AG04450 (cell line): ENCODE data around the gene FOXB2. TPM values are rescaled to one million over a fixed set of nuclear protein-coding genes. Genes with fewer than 3 reads are reported as not detected.

ENCODE experiments used
- CTCF ChIA-PET: fragments of 300-600, 350-600 bp; formaldehyde crosslinking; extraction: SDS; loops from one replicate; lab custom pipeline; 2022; ENCODE audit warnings: antibody characterized with exemption, inconsistent platforms; lab: Charles Lee
- POLR2A ChIA-PET: fragments of 350-600 bp; formaldehyde crosslinking; extraction: SDS; loops from one replicate; lab custom pipeline; 2021; ENCODE audit warnings: antibody characterized with exemption, inconsistent platforms; lab: Yijun Ruan, JAX
- DNase-seq: peaks from one replicate; pipeline ENCODE4 v3.0.0-alpha.2; 2011; ENCODE audit warnings: low read depth, low spot score
- H3K27ac ChIP-seq: one replicate; pipeline ENCODE4 v1.5.1; 2012; ENCODE audit warnings: low read depth, low read length, control low read depth
- H3K27me3 ChIP-seq: one replicate; pipeline ENCODE4 v1.6.0; 2012; ENCODE audit warnings: low read length; ENCODE audit not compliant: control insufficient read depth, insufficient read depth
- H3K4me3 ChIP-seq: 2 replicates; pipeline ENCODE4 v1.5.1; 2011; ENCODE audit warnings: mild to moderate bottlenecking, low read depth, low read length, control low read depth
- H3K9me3 ChIP-seq: 2 replicates; pipeline ENCODE4 v1.5.1; 2012; ENCODE audit warnings: low read length; ENCODE audit not compliant: control insufficient read depth, insufficient read depth
- CTCF ChIP-seq: IDR thresholded peaks from 2 replicates; pipeline ENCODE4 v1.5.1; 2011; ENCODE audit warnings: low read depth, low read length, control low read depth, inconsistent platforms
- polyA plus RNA-seq: library from polyadenylated mRNA; depleted of rRNA; stranded (reverse); fragments of >200 nt; gene quantifications from 2 replicates; pipeline ENCODE4 v1.2.3, GENCODE V29; 2011

The FOXB2 gene
- polyA plus RNA-seq, 1 experiment: not detected

DNA sequence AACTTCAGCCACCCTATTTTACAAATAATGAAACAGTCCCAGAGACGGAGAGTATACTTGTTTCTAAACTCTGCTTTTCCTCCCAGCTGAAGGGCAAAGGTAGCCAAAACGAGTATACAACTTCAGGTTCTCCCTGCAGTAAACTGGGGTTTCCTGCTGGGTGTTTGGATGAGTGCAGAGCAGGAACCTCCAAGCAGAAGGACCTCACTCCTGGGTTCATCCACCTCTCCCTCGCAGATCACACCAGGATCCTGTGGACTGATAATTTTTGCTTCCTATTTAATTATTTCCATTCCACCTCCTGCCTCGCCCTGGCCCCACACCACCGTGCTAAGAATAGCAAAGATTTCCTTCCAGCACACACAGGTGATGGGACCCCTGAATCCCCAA lies 2.0 kb upstream of the FOXB2 start:
- peaks cover 12% of the 10 kb centered on the region; the same call in 1 of the 2 replicates for H3K9me3 ChIP-seq
- POLR2A ChIA-PET: no interaction called here
- CTCF ChIA-PET: interaction anchor here (1.0 kb wide), 1 partner anchor 8 kb away, joined by 3 read pairs; no protein-coding TSS in a partner anchor
- no peak overlapping the region for H3K4me3 ChIP-seq
- TF ChIP-seq CTCF: no peak
- DNase-seq: no peak
- peaks cover 92% of the 10 kb centered on the region for H3K27me3 ChIP-seq
- H3K27ac ChIP-seq: no peak overlapping the region

DNA sequence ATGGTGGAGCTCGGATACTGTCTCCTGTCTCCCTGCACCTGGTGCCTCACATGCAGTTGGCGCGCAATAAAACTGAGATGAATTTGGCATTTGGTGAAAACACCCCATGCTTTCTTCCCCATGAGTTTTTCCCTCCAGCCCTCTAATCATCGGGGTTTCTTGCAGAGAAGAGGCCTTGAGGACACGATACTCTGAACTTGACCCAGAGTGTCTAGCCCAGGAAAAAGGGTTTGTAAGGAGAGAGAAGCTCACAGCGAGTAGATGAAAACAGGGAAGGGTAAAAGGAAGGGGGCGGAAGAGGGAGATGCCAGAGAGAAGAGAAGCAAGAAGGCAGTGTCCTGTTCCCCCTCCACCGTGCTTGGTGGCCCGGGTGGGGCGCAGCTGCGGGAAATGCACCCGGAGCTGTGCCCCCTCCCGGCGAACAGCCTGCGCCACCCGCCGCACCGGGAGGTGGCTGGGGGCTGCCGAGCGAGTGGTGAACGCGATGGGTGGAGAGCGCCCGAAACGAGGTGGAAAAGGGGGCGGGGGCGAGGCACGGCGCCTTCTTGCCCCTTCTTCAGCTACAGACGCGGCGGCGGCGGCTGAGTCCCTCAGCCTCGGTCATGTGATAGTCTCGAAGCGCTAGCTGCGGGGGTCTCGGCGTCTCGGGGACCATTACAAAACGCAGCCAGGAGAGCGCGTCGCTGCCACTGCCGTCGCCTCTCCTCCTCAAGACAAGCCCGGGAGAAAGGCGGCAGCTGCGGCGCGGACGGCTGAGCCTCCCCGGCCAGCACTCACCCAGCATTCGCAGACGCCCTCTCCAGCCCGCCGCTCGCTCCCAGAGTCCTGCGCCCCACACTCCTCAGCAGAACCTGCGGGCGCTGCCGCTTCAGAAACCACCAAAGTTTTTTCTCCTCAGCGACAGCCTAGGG lies 1.1 kb upstream of the FOXB2 start:
- no peak for TF ChIP-seq CTCF
- H3K27ac ChIP-seq: no peak overlapping the region
- DNase-seq: no peak
- ChIA-PET CTCF (no interaction called here), POLR2A (no interaction called here)
- H3K9me3 ChIP-seq: peaks cover 18% of the 10 kb centered on the region; the same call in 1 of the 2 replicates
- H3K4me3 ChIP-seq: no peak overlapping the region
- peaks cover 93% of the 10 kb centered on the region for H3K27me3 ChIP-seq

- no peak for DNase-seq
- ChIA-PET POLR2A (no interaction called here), CTCF (no interaction called here)
- Histone ChIP-seq H3K27me3 (peaks cover 93% of the 10 kb centered on the region), H3K4me3 (no peak overlapping the region), H3K9me3 (peaks cover 22% of the 10 kb centered on the region; the same call in 1 of the 2 replicates), H3K27ac (no peak overlapping the region)
- no peak for TF ChIP-seq CTCF
Measured at GRCh38 chr9:77018969-77019235, 553 bp upstream of the FOXB2 start.

DNA sequence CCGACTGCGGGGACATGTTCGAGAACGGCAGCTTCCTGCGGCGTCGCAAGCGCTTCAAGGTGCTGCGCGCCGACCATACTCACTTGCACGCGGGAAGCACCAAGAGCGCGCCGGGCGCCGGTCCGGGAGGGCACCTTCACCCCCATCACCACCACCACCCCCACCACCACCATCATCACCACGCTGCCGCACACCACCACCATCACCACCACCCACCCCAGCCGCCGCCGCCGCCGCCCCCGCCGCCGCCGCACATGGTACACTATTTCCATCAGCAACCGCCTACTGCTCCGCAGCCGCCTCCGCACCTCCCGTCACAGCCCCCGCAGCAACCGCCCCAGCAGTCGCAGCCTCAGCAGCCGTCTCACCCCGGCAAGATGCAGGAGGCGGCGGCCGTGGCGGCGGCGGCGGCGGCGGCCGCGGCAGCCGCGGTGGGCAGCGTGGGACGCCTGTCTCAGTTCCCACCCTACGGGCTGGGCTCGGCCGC lies 514 bp downstream of the FOXB2 start:
- no peak for TF ChIP-seq CTCF

More for the DNA sequence above, 514 bp downstream of the FOXB2 start:
- Histone ChIP-seq H3K4me3 (no peak overlapping the region), H3K9me3 (peaks cover 22% of the 10 kb centered on the region; the same call in 1 of the 2 replicates), H3K27ac (no peak overlapping the region), H3K27me3 (peaks cover 92% of the 10 kb centered on the region)
- POLR2A ChIA-PET: no interaction called here
- CTCF ChIA-PET: no interaction called here
- no peak for DNase-seq
